ENCODE measurements around the gene CCDC88A.

- TF ChIP-seq MAX (IDR thresholded peaks at IDR 0.05) (no peak), CTCF (IDR thresholded peaks at IDR 0.05; ENCODE audit: low read depth, low read length, missing input control) (no peak), REST (IDR thresholded peaks at IDR 0.05) (no peak), FOXA1 (IDR thresholded peaks at IDR 0.05) (no peak), FOXA2 (IDR thresholded peaks at IDR 0.05) (no peak), ZBTB33 (IDR thresholded peaks at IDR 0.05) (no peak), NR2F2 (IDR thresholded peaks at IDR 0.05) (no peak), YY1 (IDR thresholded peaks at IDR 0.05) (no peak), RXRA (IDR thresholded peaks at IDR 0.05) (no peak), JUND (IDR thresholded peaks at IDR 0.05) (no peak), ATF3 (IDR thresholded peaks at IDR 0.05) (no peak), RAD21 (IDR thresholded peaks at IDR 0.05) (no peak), EGR1 (IDR thresholded peaks at IDR 0.05; ENCODE audit: low read depth in 2 of 2) (no peak)
Measured at GRCh38 chr2:55268288-55268906, 151.3 kb downstream of the CCDC88A start.
